Measurements from ENCODE around the gene DIP2C. TPM values are rescaled to one million over a fixed set of nuclear protein-coding genes. Genes with fewer than 3 reads are reported as not detected.

The DIP2C gene
- total RNA-seq, 4 donors from 2014 or later, result 10.5 to 40.5 (median 19.5) TPM

- Histone ChIP-seq H3K9me3 (no peaks in the 10 kb centered on the region), H3K4me1 (peaks cover 0 to 7% of the 10 kb centered on the region in 2 donors), H3K27ac (peak overlapping the region; percentile 6 to 34), H3K27me3 (no peaks in the 10 kb centered on the region), H3K36me3 (no peaks in the 10 kb centered on the region), H3K4me3 (no peak overlapping the region)
- intact Hi-C loops (cut with DNase I; ENCODE audit: low total_unique reads), result no loop called here
- peak in 1 of 2 donors; percentile 68 for DNase-seq
- TF ChIP-seq POLR2A (IDR thresholded peaks at IDR 0.05) (no peak), CTCF (IDR thresholded peaks at IDR 0.05) (no peak)
These were observed 167.9 kb downstream of the DIP2C start for GRCh38 chr10:521261-522250.

- no peaks in the 10 kb centered on the region for H3K36me3 ChIP-seq
- H3K27ac ChIP-seq, result peak overlapping the region in 1 of 2 donors; percentile 7
- H3K27me3 ChIP-seq, result no peaks in the 10 kb centered on the region
- no peak overlapping the region for H3K4me3 ChIP-seq
- TF ChIP-seq POLR2A (IDR thresholded peaks at IDR 0.05) (no peak), CTCF (IDR thresholded peaks at IDR 0.05) (no peak)
- peak; percentile 64 to 70 for DNase-seq
- intact Hi-C loops (cut with DNase I; ENCODE audit: low total_unique reads), result no loop called here
- H3K9me3 ChIP-seq, result no peaks in the 10 kb centered on the region
- H3K4me1 ChIP-seq, result peaks cover 0 to 7% of the 10 kb centered on the region in 2 donors
These were observed 169.1 kb downstream of the DIP2C start for GRCh38 chr10:520402-520787.

- Histone ChIP-seq H3K4me3 (no peak overlapping the region), H3K9me3 (no peaks in the 10 kb centered on the region), H3K4me1 (peaks cover 0 to 7% of the 10 kb centered on the region in 2 donors), H3K27ac (peak overlapping the region in 1 of 2 donors; percentile 7), H3K36me3 (no peaks in the 10 kb centered on the region), H3K27me3 (no peaks in the 10 kb centered on the region)
- intact Hi-C loops (cut with DNase I; ENCODE audit: low total_unique reads), result loop anchor here (10.0 kb wide), 1 partner anchor 165 kb away; the partner anchor contains the start of gene DIP2C
- TF ChIP-seq POLR2A (IDR thresholded peaks at IDR 0.05) (no peak), CTCF (IDR thresholded peaks at IDR 0.05) (no peak)
- DNase-seq, result peak in 1 of 2 donors; percentile 5
These were observed 169.6 kb downstream of the DIP2C start for GRCh38 chr10:519716-520401.

- H3K27me3 ChIP-seq, result no peaks in the 10 kb centered on the region
- TF ChIP-seq CTCF (IDR thresholded peaks at IDR 0.05) (no peak), POLR2A (IDR thresholded peaks at IDR 0.05) (no peak)
- H3K4me1 ChIP-seq, result peaks cover 0 to 7% of the 10 kb centered on the region in 2 donors
- H3K27ac ChIP-seq, result no peak overlapping the region
- H3K4me3 ChIP-seq, result no peak overlapping the region
- H3K36me3 ChIP-seq, result no peaks in the 10 kb centered on the region
- intact Hi-C loops (cut with DNase I; ENCODE audit: low total_unique reads), result loop anchor here (10.0 kb wide), 1 partner anchor 166 kb away; the partner anchor contains the start of gene DIP2C
- peak in 1 of 2 donors; percentile 11 for DNase-seq
- no peaks in the 10 kb centered on the region for H3K9me3 ChIP-seq
These were observed 170.3 kb downstream of the DIP2C start for GRCh38 chr10:519055-519715.
